HepG2 (cell line): ENCODE data around the gene ITLN2.
"Not testable (repeated sequence)": the region's sequence is repeated elsewhere in the genome, so short reads cannot be mapped to it uniquely, and the experiment has no call there.

Experiments used
- CTCF ChIP-seq: sonication (generic); formaldehyde crosslinking; IDR thresholded peaks from 2 replicates; pipeline ENCODE4 v1.5.0; 2020; ENCODE audit warnings: mild to moderate bottlenecking, missing genetic modification reagents, moderate library complexity
- MBD4 ChIP-seq: IDR thresholded peaks from 2 replicates; pipeline ENCODE4 v1.6.1; 2012; ENCODE audit warnings: low read length, inconsistent platforms, borderline replicate concordance
- ZNF766 ChIP-seq: sonication (generic); formaldehyde crosslinking; IDR thresholded peaks from 2 replicates; pipeline ENCODE4 v1.5.0; 2020; ENCODE audit warnings: missing genetic modification reagents, borderline replicate concordance

- not testable (repeated sequence) for TF ChIP-seq CTCF (CRISPR knock-in tag); ZNF766 (CRISPR knock-in tag); MBD4
Measured at GRCh38 chr1:160949216-160949880, 5.3 kb downstream of the ITLN2 start.
